Measurements from ENCODE around the gene ETNK1.

DNA sequence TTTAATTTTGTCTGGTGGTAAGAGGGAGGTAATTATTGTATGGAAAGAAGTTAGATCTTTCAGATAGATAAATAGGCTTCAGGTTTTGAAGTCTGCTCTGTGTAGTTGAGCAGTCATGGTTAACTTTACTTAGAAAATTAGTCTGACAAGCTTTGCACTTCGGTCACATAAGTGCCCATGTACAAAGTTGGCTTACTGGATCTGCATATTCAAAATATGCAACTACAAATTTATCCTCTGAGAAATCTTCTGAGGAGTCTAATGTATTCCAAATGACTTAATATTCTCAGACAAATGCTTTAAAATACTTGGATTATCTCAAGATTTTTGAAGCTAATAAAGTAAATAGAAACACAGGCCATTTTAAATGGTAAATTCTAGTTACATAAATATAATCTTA lies 61.2 kb downstream of the ETNK1 start:
- no peak for TF ChIP-seq TCF4 (CRISPR knock-in tag; IDR thresholded peaks at IDR 0.05; ENCODE audit: borderline replicate concordance)
- TF ChIP-seq, protein P1, sequence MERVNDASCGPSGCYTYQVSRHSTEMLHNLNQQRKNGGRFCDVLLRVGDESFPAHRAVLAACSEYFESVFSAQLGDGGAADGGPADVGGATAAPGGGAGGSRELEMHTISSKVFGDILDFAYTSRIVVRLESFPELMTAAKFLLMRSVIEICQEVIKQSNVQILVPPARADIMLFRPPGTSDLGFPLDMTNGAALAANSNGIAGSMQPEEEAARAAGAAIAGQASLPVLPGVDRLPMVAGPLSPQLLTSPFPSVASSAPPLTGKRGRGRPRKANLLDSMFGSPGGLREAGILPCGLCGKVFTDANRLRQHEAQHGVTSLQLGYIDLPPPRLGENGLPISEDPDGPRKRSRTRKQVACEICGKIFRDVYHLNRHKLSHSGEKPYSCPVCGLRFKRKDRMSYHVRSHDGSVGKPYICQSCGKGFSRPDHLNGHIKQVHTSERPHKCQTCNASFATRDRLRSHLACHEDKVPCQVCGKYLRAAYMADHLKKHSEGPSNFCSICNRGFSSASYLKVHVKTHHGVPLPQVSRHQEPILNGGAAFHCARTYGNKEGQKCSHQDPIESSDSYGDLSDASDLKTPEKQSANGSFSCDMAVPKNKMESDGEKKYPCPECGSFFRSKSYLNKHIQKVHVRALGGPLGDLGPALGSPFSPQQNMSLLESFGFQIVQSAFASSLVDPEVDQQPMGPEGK (CRISPR knock-in tag; IDR thresholded peaks at IDR 0.05; ENCODE audit: borderline replicate concordance) = no peak
